GM19239 (cell line): Measurements from ENCODE around the gene TLCD3B.

ENCODE experiments used
- DNase-seq: peaks from one replicate; pipeline ENCODE4 v3.0.0; 2011; ENCODE audit warnings: low spot score; ENCODE audit not compliant: insufficient read length
- FAIRE-seq: peaks from 2 replicates; lab custom pipeline; 2011; peaks lifted over from hg19 to GRCh38; lab: Jason Lieb, UNC

TLCD3B gene

GRCh38 chr16:29991571-29991904 lies 39.5 kb downstream of the TLCD3B start:
- DNase-seq (no peak), FAIRE-seq (no peak)

- FAIRE-seq = no peak
- no peak for DNase-seq
These were observed 40.0 kb downstream of the TLCD3B start for GRCh38 chr16:29990883-29991570.

GRCh38 chr16:29990034-29990433 lies 41.0 kb downstream of the TLCD3B start:
- FAIRE-seq (no peak), DNase-seq (no peak)

- DNase-seq (no peak), FAIRE-seq (no peak)
These were observed 41.8 kb downstream of the TLCD3B start for GRCh38 chr16:29989111-29989858.

DNA sequence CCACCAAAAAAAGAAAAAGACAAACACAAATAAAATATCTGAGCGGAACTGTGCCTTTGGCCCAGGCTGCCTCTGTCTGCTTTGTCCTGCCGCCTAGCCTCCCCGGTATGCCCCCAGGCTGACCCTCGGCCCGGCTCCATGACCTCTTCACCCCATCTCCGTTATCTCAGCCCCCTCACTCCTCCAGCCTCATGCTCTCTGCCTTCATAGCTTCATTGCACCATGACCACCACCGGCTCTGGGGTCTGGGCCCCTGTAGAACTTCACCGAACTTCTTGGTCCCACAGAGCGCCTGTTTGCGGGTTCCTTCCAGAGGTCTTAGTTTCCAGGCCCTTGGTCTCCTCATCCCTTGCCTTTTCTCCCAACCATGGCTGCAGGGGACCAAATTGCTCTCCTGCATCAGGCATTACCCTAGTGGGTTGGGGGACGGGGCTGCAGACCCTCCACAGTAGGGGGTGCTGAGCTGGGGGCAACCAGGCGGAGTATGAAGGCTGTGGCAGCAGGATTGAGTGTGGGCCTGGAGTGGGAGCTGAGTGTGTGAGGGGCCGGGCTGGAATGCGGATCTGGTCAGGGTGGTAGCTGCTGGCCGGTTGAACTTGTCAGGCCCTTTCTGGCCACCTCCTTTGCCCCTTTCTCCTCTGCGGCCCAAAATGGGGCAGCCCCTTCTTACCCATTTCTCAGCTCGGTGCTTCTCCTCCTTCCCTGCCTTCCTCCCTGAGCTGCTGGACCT lies 42.6 kb downstream of the TLCD3B start:
- FAIRE-seq (no peak), DNase-seq (no peak)

- FAIRE-seq = no peak
- no peak for DNase-seq
These were observed 43.5 kb downstream of the TLCD3B start for GRCh38 chr16:29987371-29988085.

- no peak for FAIRE-seq
- DNase-seq = no peak
These were observed 44.1 kb downstream of the TLCD3B start for GRCh38 chr16:29986931-29987330.

DNA sequence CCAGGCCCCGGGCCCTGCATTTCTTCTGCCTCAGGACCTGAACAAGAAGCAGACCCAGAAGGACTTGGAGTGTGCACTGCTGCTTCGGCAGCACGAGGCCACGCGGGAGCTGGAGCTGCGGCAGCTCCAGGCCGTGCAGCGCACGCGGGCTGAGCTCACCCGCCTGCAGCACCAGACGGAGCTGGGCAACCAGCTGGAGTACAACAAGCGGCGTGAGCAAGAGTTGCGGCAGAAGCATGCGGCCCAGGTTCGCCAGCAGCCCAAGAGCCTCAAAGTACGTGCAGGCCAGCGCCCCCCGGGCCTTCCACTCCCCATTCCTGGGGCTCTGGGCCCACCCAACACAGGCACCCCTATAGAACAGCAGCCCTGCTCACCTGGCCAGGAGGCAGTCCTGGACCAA lies 44.8 kb downstream of the TLCD3B start:
- no peak for DNase-seq
- FAIRE-seq = no peak

- DNase-seq = no peak
- FAIRE-seq = no peak
These were observed 45.7 kb downstream of the TLCD3B start for GRCh38 chr16:29985271-29985811.

GRCh38 chr16:29984764-29985147 lies 46.3 kb downstream of the TLCD3B start:
- no peak for DNase-seq
- FAIRE-seq = no peak

- no peak for FAIRE-seq
- no peak for DNase-seq
These were observed 46.8 kb downstream of the TLCD3B start for GRCh38 chr16:29984137-29984763.

DNA sequence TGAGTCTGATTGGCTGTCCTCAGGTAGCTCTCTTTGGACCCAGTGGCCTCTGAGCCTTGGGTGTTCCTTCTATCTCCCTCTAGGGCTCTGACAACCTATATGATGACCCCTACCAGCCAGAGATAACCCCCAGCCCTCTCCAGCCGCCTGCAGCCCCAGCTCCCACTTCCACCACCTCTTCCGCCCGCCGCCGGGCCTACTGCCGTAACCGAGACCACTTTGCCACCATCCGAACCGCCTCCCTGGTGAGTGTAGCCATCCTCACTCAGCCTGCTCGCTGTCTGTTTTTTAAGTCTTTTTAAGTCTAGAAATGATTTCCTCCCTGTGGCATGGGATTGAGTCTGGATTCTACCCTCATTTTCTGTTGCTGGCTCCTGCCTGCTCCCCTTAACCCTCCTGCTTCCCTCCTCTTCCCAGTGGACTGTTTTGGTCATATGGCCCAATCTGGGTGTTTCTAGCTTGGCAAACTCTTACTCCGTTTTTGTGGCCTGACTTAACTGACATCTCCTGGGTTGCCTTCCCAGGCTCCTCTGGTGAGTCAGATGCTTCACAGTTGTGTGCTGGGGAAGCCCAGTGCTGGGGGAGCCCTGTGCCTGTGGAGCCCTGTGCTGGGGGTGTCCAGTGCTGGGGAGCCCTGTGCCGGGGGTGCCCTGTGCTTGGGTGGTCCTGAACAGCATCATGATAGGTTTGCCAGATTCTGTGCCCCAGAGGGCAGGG lies 47.5 kb downstream of the TLCD3B start:
- DNase-seq (no peak), FAIRE-seq (no peak)

DNA sequence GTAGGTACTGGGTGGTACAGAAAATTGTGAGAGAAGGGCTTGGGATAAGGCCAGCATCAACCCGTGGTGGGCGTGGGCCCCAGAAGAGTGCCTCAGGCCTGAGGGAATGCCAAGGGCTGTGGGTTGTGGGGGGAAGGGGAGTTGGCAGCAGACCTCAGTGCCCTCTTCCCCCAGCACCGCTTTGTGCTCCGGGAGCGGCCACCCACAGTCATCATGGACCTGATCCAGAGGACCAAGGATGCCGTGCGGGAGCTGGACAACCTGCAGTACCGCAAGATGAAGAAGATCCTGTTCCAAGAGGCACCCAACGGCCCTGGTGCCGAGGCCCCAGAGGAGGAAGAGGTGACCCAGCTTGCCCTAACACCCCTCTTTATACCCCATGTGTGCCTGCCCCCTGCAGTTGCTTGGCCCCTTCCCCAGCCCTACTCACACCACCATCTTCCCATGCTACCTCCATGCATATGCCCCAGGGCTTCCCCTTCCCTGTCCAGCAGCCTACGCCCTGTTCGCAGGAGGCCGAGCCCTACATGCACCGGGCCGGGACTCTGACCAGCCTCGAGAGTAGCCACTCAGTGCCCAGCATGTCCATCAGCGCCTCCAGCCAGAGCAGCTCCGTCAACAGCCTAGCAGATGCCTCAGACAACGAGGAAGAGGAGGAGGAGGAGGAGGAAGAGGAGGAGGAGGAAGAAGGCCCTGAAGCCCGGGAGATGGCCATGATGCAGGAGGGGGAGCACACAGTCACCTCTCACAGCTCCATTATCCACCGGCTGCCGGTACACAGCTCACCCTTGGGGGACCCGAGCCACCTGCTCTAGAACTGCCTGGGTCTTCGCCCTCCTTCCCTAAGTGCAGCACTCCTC lies 48.3 kb downstream of the TLCD3B start:
- DNase-seq = no peak
- no peak for FAIRE-seq

DNA sequence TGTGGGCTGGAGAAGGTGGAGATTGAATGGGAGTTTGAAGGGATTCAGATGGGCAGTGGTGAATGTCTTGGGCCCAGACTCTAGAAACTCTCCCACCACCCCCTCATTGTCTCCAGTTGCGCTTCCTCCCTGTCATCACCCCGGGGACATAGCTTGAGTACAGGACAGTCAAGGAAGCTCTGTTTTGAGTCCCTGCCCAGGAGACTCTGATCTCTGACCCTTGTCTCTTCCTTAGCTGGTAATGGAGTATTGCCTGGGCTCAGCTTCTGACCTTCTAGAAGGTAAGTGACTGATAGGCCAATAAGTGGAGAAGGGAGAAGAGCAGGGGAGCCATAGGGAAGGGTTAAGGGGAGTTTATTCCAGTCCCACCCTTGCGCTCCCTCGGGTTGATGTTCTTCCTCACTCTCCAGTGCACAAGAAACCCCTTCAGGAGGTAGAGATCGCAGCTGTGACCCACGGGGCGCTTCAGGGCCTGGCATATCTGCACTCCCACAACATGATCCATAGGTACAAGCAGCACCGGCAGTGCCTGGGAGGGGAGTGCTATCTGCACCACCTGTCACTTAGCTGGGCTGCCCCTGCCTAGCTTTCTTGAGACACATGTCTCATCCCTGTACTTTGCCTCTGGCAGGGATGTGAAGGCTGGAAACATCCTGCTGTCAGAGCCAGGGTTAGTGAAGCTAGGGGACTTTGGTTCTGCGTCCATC lies 52.4 kb downstream of the TLCD3B start:
- FAIRE-seq (no peak), DNase-seq (no peak)

DNA sequence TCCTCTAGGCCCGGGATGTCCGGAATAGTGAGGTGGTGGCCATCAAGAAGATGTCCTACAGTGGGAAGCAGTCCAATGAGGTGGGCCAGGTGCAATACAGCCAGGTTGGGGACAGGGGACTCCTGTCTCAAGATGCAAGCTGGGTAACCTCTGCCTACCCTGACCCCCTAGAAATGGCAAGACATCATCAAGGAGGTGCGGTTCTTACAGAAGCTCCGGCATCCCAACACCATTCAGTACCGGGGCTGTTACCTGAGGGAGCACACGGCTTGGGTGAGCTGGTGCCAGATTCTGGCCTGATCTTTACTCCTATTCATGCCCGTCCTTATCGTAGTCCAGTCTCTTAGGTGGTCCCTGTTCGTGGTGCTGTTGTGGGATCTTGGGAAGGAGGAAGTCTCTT lies 53.0 kb downstream of the TLCD3B start:
- no peak for DNase-seq
- FAIRE-seq = no peak

DNA sequence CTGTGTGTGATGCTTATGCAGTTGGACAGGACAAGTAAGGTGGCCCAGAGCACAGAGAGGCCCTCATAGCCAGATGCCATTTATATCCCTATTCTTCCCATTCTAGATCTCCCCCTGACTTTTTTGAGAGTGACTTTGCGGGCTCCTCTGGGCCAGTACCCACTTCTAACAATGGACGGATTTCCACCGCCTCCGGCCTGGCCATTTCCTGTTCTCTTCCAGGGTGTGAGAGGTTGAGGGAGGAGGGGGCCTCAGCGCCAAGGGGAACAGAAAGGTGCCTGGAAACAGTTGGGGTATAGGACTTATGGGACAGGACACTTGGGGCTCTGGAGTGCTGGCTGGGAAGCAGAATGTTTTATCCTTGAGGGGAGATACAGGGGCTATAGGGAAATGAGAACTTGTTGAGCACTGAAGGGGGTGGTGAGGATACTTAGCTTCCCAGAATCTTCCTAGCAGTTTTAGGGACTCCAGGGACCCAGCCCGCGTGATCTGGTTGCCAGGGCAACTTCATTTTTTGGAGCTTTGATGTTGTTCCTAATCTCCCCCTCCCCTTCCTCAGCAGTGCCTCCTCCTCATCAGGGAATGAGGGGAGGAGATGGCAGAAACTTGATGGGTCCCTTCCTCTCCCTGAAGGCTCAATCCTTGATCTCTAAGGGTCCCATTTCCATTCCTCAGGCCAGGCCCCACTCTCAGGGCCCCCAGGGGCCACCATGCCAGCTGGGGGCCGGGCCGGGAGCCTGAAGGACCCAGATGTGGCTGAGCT lies 53.8 kb downstream of the TLCD3B start:
- FAIRE-seq (no peak), DNase-seq (no peak)

DNA sequence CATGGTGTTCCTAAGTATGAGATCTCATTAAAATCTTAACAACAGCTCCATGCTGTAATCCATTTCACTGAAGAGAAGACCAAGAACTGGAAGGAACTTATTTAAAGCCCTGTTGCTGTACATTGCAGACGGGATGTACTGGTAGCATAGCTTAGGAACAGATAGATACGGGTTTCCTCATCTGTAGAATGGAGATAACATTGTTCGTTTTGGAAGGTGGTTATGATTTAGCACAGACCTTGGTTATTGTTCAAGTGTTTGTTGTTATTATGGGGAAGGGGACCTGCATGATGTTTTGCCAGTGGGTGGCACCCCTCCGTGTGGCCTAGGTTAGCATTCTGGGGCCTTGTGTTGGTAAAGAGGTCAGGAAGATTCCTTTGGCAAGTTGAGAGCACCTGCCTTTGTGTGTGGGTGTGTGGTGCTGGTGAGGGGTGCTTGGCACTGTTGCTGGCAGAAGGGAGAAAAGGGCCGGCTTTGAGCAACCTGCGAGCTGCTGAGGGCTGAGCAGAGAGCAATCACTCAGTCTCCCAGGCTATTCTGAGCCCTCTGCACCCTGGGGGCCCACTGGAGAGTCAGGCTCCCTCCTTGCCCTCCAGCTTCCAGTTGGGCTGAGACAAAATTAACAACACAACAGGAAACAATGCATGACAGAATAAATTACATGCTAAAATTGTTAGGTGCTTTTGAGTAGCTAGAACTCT lies 55.1 kb downstream of the TLCD3B start:
- no peak for FAIRE-seq
- no peak for DNase-seq
